ENCODE data around the gene CACNA2D3.

GRCh38 chr3:54228806-54229205 is 106.5 kb downstream of the CACNA2D3 start:
- TF ChIP-seq EZH2 (IDR thresholded peaks at IDR 0.05) (no peak), CTCF (IDR thresholded peaks at IDR 0.05) (no peak)
